H9 (cell line): Measurements from ENCODE around the gene PITPNB. TPM values are rescaled to one million over a fixed set of nuclear protein-coding genes. Genes with fewer than 3 reads are reported as not detected.

Experiments used
- DNase-seq: peaks from one replicate; pipeline ENCODE4 v3.0.0-alpha.2; 2017
- H2AFZ ChIP-seq: one replicate; pipeline ENCODE4 v1.6.1; 2013; ENCODE audit warnings: mild to moderate bottlenecking, low read length, control low read depth, moderate library complexity
- H2AK5ac ChIP-seq: 2 replicates; pipeline ENCODE4 v1.6.1; 2013; ENCODE audit warnings: low read length, control low read depth, mixed read lengths; ENCODE audit not compliant: insufficient read length
- H2BK120ac ChIP-seq: one replicate; pipeline ENCODE4 v1.6.1; 2013; ENCODE audit warnings: low read depth, mild to moderate bottlenecking, low read length, control low read depth, inconsistent platforms; ENCODE audit not compliant: poor library complexity, severe bottlenecking
- H2BK12ac ChIP-seq: 2 replicates; pipeline ENCODE4 v1.6.1; 2013; ENCODE audit warnings: low read length, control low read depth, mixed read lengths, low read depth; ENCODE audit not compliant: insufficient read length
- H2BK15ac ChIP-seq: 2 replicates; pipeline ENCODE4 v1.6.1; 2013; ENCODE audit warnings: low read depth, low read length, control low read depth
- H2BK20ac ChIP-seq: one replicate; pipeline ENCODE4 v1.6.1; 2013; ENCODE audit warnings: low read depth, mild to moderate bottlenecking, low read length, control low read depth, inconsistent platforms; ENCODE audit not compliant: poor library complexity, severe bottlenecking
- H2BK5ac ChIP-seq: 2 replicates; pipeline ENCODE4 v1.6.1; 2013; ENCODE audit warnings: low read length, control low read depth, mixed read lengths; ENCODE audit not compliant: insufficient read length
- H3K14ac ChIP-seq: 2 replicates; pipeline ENCODE4 v1.6.1; 2013; ENCODE audit warnings: low read length, control low read depth; ENCODE audit not compliant: insufficient read depth
- H3K18ac ChIP-seq: 2 replicates; pipeline ENCODE4 v1.6.1; 2013; ENCODE audit warnings: low read depth, mild to moderate bottlenecking, mixed read lengths, low read length, control low read depth; ENCODE audit not compliant: insufficient read length
- H3K23ac ChIP-seq: 2 replicates; pipeline ENCODE4 v1.6.1; 2013; ENCODE audit warnings: low read length, control low read depth, mixed read lengths, low read depth; ENCODE audit not compliant: insufficient read length
- H3K23me2 ChIP-seq: 2 replicates; pipeline ENCODE4 v1.6.1; 2013; ENCODE audit warnings: low read depth, mild to moderate bottlenecking, mixed read lengths, low read length, control low read depth; ENCODE audit not compliant: insufficient read length, poor library complexity, severe bottlenecking
- H3K27ac ChIP-seq: 2 replicates; pipeline ENCODE4 v1.5.1; 2013; ENCODE audit warnings: low read length, control low read depth, mixed read lengths, low read depth; ENCODE audit not compliant: insufficient read length
- H3K27me3 ChIP-seq: 2 replicates; pipeline ENCODE4 v1.6.1; 2013; ENCODE audit warnings: low read length, control low read depth, inconsistent platforms; ENCODE audit not compliant: insufficient read depth
- H3K4ac ChIP-seq: 2 replicates; pipeline ENCODE4 v1.6.1; 2013; ENCODE audit warnings: low read depth, mild to moderate bottlenecking, control low read depth, inconsistent platforms, low read length, moderate library complexity
- H3K4me1 ChIP-seq: 2 replicates; pipeline ENCODE4 v1.6.1; 2013; ENCODE audit warnings: low read length, control low read depth, inconsistent platforms; ENCODE audit not compliant: insufficient read depth
- H3K4me2 ChIP-seq: 2 replicates; pipeline ENCODE4 v1.6.1; 2013; ENCODE audit warnings: low read length, control low read depth, mixed read lengths; ENCODE audit not compliant: insufficient read length, insufficient read depth
- H3K56ac ChIP-seq: 2 replicates; pipeline ENCODE4 v1.6.1; 2013; ENCODE audit warnings: low read depth, mild to moderate bottlenecking, mixed read lengths, low read length, control low read depth; ENCODE audit not compliant: insufficient read length
- H3K79me1 ChIP-seq: 2 replicates; pipeline ENCODE4 v1.6.1; 2013; ENCODE audit warnings: low read depth, mild to moderate bottlenecking, moderate library complexity, low read length, control low read depth, inconsistent platforms; ENCODE audit not compliant: insufficient read depth, poor library complexity, severe bottlenecking
- H3K79me2 ChIP-seq: 2 replicates; pipeline ENCODE4 v1.6.1; 2013; ENCODE audit warnings: low read length, control low read depth, inconsistent platforms; ENCODE audit not compliant: insufficient read depth
- H3K9ac ChIP-seq: 2 replicates; pipeline ENCODE4 v1.6.1; 2013; ENCODE audit warnings: low read length, control low read depth, mixed read lengths; ENCODE audit not compliant: insufficient read length; ENCODE audit errors: extremely low read depth
- H3K9me3 ChIP-seq: one replicate; pipeline ENCODE4 v1.6.1; 2013; ENCODE audit warnings: low read depth, low read length, inconsistent platforms; ENCODE audit not compliant: control insufficient read depth
- H3T11ph ChIP-seq: one replicate; pipeline ENCODE4 v1.6.1; 2013; ENCODE audit warnings: mild to moderate bottlenecking, low read length, control low read depth, inconsistent platforms
- H4K20me1 ChIP-seq: one replicate; pipeline ENCODE4 v1.6.1; 2013; ENCODE audit not compliant: control insufficient read depth, insufficient read length, insufficient read depth
- H4K5ac ChIP-seq: 2 replicates; pipeline ENCODE4 v1.6.1; 2013; ENCODE audit warnings: low read depth, mild to moderate bottlenecking, mixed read lengths, low read length, control low read depth; ENCODE audit not compliant: insufficient read length
- H4K8ac ChIP-seq: replicated peaks from 2 replicates; pipeline ENCODE4 v1.6.1; 2013; ENCODE audit warnings: low read length, control low read depth, mixed read lengths, low read depth; ENCODE audit not compliant: insufficient read length
- H4K91ac ChIP-seq: 2 replicates; pipeline ENCODE4 v1.6.1; 2013; ENCODE audit warnings: low read depth, mild to moderate bottlenecking, moderate library complexity, mixed read lengths, low read length, control low read depth; ENCODE audit not compliant: insufficient read length
- H3K27ac Mint-ChIP-seq, 3 experiments: 2 replicates in 2 of 3; 3 replicates in 1 of 3; pipeline ENCODE4 v1.8.0; 2020 to 2021; ENCODE audit warnings: mixed read lengths in 3 of 3, mild to moderate bottlenecking in 1 of 3, moderate library complexity in 1 of 3
- H3K27me3 Mint-ChIP-seq: 2 replicates; pipeline ENCODE4 v1.8.0; 2021; ENCODE audit warnings: low read depth, mild to moderate bottlenecking, moderate library complexity, mixed read lengths
- H3K36me3 Mint-ChIP-seq, 3 experiments: 2 replicates in 2 of 3; 3 replicates in 1 of 3; pipeline ENCODE4 v1.8.0; 2020 to 2021; ENCODE audit warnings: low read depth in 3 of 3, mixed read lengths in 3 of 3; ENCODE audit not compliant: insufficient read depth in 1 of 3
- H3K4me1 Mint-ChIP-seq, 2 experiments: 2 replicates each; pipeline ENCODE4 v1.8.0; 2020; ENCODE audit warnings: mixed read lengths in 2 of 2
- H3K4me3 Mint-ChIP-seq, 2 experiments: 2 replicates in 1 of 2; 3 replicates in 1 of 2; pipeline ENCODE4 v1.8.0; 2020 to 2021; ENCODE audit warnings: mild to moderate bottlenecking in 2 of 2, mixed read lengths in 2 of 2, moderate library complexity in 1 of 2
- H3K9me3 Mint-ChIP-seq, 2 experiments: 2 replicates in 1 of 2; 3 replicates in 1 of 2; pipeline ENCODE4 v1.8.0; 2020; ENCODE audit warnings: mild to moderate bottlenecking in 2 of 2, mixed read lengths in 2 of 2, moderate library complexity in 1 of 2
- CTCF ChIP-seq: fragments of 200-600 bp; sonication (generic); conservative IDR thresholded peaks from 3 replicates; pipeline ENCODE4 v1.8.0; 2021; ENCODE audit warnings: antibody characterized with exemption, mild to moderate bottlenecking
- WGBS: extraction: QIAGEN DNeasy Blood & Tissue Kit; methylation state at CpG from one replicate; pipeline ENCODE4 v1.1.7; 2013; ENCODE audit warnings: missing lambda C conversion rate, low lambda C conversion rate, mixed read lengths; ENCODE audit not compliant: insufficient read length; ENCODE audit errors: extremely low coverage; 5-methylcytosine and 5-hydroxymethylcytosine counted together
- total RNA-seq: library from RNA; stranded (reverse); gene quantifications from 2 replicates; pipeline ENCODE4 v1.2.1, GENCODE V29; 2021

Gene PITPNB
- total RNA-seq, 1 experiment from 2014 or later: 106 TPM

GRCh38 chr22:27870234-27871191, 48.5 kb downstream of the PITPNB start:
- Histone ChIP-seq H3K9ac (no peak overlapping the region), H4K8ac (no peak overlapping the region), H2BK20ac (no peak overlapping the region), H4K91ac (no peak overlapping the region), H3K79me1 (peaks cover 3% of the 10 kb centered on the region), H2BK120ac (no peak overlapping the region), H2BK15ac (no peak overlapping the region), H3K4me1 (no peaks in the 10 kb centered on the region), H3K9me3 (no peaks in the 10 kb centered on the region), H2AK5ac (no peak overlapping the region), H3K4ac (no peak overlapping the region), H3K23ac (no peak overlapping the region), H3K79me2 (0 out of 2 replicates have a peak, but pooled peaks cover 1% of the 10 kb centered on the region), H3K27me3 (no peaks in the 10 kb centered on the region), H2BK5ac (no peak overlapping the region), H3K18ac (no peak overlapping the region), H3T11ph (no peak overlapping the region), H3K27ac (no peak overlapping the region), H3K23me2 (no peaks in the 10 kb centered on the region), H4K20me1 (no peaks in the 10 kb centered on the region), H3K56ac (no peak overlapping the region), H2AFZ (no peak overlapping the region), H2BK12ac (no peak overlapping the region), H3K4me2 (no peak overlapping the region), H3K14ac (no peak overlapping the region), H4K5ac (no peak overlapping the region)
- Mint-ChIP-seq H3K4me3 (no peak overlapping the region), H3K9me3 (no peaks in the 10 kb centered on the region), H3K27me3 (no peaks in the 10 kb centered on the region), H3K27ac (no peak overlapping the region), H3K36me3 (peaks cover 11 to 37% (median 16%) of the 10 kb centered on the region in 3 experiments; a peak in 6 of 7 replicates), H3K4me1 (peaks cover 12 to 13% of the 10 kb centered on the region in 2 experiments)
- WGBS: no CpG with 5 or more reads among the region's 2 CpGs
- no peak for TF ChIP-seq CTCF
- DNase-seq: no peak
